HUES48 (cell line): ENCODE measurements around the gene SETD1B.

Source experiments
- H3K27ac ChIP-seq: one replicate; pipeline ENCODE4 v1.7.0; 2013; ENCODE audit warnings: low read depth, low read length, inconsistent platforms
- H3K27me3 ChIP-seq: 2 replicates; pipeline ENCODE4 v1.6.1; 2013; ENCODE audit warnings: mild to moderate bottlenecking, low read length; ENCODE audit not compliant: control insufficient read depth, insufficient read depth
- H3K36me3 ChIP-seq: 2 replicates; pipeline ENCODE4 v1.6.1; 2013; ENCODE audit warnings: low read length; ENCODE audit not compliant: control insufficient read depth, insufficient read depth
- H3K4me1 ChIP-seq: 2 replicates; pipeline ENCODE4 v1.6.1; 2013; ENCODE audit warnings: mild to moderate bottlenecking, low read length; ENCODE audit not compliant: control insufficient read depth, insufficient read depth
- H3K4me3 ChIP-seq: 2 replicates; pipeline ENCODE4 v1.5.1; 2013; ENCODE audit warnings: mild to moderate bottlenecking, low read depth, low read length
- H3K9ac ChIP-seq: 2 replicates; pipeline ENCODE4 v1.6.1; 2013; ENCODE audit warnings: mild to moderate bottlenecking, low read depth, low read length, moderate library complexity
- H3K9me3 ChIP-seq: 2 replicates; pipeline ENCODE4 v1.6.1; 2013; ENCODE audit warnings: low read length; ENCODE audit not compliant: control insufficient read depth, insufficient read depth

The SETD1B gene

DNA sequence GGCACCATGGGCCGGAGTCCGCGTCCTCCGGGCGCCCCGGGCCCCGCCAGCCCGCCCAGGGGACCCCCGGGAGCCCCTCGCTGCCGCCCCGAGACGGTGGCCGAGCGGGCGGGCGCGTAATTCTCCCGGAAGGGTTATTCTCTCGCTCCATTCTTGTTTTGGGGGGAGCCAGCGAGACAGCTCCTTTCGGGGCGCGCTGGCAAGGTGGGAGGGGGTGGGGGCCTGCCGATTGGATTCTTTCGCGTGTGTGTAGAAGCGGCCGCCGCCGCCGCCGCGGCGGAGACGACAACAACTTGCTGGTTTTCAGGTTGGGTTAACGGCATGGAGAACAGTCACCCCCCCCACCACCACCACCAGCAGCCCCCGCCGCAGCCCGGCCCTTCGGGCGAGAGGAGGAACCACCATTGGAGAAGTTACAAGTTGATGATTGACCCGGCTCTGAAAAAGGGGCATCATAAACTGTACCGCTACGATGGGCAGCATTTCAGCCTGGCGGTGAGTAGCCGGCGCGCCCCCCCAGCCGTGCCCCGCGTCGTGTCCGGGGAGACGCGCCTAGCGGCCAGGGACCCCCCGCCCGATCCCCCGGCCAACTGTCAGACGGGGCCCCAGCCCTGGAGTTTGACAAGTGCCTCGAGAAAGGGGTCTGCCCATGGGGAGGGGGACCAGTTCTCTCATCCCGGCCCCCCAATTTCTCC lies 755 bp downstream of the SETD1B start:
- H3K27ac ChIP-seq = no peak overlapping the region
- H3K36me3 ChIP-seq = peaks cover 30% of the 10 kb centered on the region
- H3K9me3 ChIP-seq = no peaks in the 10 kb centered on the region
- H3K4me1 ChIP-seq = peaks cover 18% of the 10 kb centered on the region
- no peak overlapping the region for H3K9ac ChIP-seq
- no peaks in the 10 kb centered on the region for H3K27me3 ChIP-seq
- H3K4me3 ChIP-seq = peak overlapping the region; percentile 86

DNA sequence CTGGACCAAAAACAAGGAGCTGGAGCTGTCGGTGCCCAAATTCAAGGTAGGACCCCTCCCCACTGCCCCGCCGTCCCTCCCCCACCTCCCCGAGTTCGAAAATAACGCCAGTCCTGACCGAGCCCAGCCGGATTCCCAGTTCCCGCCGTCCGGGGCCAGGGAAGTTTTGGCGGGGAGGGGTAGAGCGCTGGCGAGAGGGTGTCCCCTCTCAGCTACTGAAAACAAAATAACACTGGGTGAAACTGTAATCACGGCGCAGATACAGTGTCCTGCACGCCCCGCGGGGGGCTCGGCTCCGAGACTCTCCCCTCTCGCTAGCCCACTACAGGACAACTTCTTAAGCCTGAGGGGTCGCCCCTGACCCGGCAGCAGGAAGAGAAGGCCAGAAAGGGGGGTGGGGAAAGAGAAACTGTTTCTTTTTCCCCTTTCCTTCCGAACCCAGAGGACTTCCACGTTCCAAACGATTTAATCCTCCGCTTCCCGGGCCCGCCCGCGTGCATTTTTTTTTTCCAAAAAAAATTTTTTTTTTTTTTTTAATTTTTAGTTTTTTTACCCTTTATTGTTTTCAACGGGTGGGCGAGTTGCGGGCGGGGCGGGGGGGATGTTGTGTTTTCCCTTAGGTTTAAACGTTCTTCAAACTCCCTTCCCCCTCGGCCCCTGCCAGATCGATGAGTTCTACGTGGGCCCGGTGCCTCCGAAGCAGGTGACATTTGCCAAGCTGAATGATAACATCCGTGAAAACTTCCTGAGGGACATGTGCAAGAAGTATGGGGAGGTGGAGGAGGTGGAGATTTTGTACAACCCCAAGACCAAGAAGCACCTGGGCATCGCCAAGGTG lies 1.6 kb downstream of the SETD1B start:
- Histone ChIP-seq H3K4me1 (peaks cover 19% of the 10 kb centered on the region), H3K9me3 (no peaks in the 10 kb centered on the region), H3K36me3 (peaks cover 38% of the 10 kb centered on the region), H3K27ac (no peak overlapping the region), H3K4me3 (peak overlapping the region; percentile 86), H3K27me3 (no peaks in the 10 kb centered on the region), H3K9ac (peak overlapping the region; percentile 56; the same call in 1 of the 2 replicates)

DNA sequence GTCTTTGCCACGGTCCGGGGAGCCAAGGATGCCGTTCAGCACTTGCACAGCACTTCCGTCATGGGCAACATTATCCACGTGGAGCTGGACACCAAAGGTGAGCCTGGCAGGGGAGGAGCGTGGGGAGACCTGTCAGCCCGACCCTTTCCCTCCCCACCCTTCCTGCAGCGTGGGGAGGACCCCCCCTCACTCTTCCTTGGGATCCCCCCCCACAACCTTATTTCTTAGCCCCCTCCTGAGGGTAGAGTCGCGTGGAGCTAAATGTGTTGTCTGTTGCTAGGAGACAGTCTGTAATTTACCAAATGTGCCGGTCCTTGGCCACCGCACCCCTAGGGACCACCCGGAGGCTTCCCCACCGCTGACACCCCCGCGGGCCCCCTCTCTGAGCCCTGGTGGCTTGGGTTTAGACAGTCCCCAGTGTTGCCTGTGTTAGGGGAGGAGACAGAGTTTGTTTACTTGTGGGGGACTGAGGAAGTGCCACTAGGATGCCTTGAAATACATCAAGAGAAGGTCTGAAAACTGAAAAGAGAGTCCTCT lies 2.3 kb downstream of the SETD1B start:
- Histone ChIP-seq H3K27me3 (no peaks in the 10 kb centered on the region), H3K4me1 (peaks cover 26% of the 10 kb centered on the region), H3K27ac (peak overlapping the region; percentile 36), H3K9me3 (no peaks in the 10 kb centered on the region), H3K36me3 (peaks cover 44% of the 10 kb centered on the region), H3K9ac (no peak overlapping the region; the same call in 1 of the 2 replicates), H3K4me3 (peak overlapping the region; percentile 48)

DNA sequence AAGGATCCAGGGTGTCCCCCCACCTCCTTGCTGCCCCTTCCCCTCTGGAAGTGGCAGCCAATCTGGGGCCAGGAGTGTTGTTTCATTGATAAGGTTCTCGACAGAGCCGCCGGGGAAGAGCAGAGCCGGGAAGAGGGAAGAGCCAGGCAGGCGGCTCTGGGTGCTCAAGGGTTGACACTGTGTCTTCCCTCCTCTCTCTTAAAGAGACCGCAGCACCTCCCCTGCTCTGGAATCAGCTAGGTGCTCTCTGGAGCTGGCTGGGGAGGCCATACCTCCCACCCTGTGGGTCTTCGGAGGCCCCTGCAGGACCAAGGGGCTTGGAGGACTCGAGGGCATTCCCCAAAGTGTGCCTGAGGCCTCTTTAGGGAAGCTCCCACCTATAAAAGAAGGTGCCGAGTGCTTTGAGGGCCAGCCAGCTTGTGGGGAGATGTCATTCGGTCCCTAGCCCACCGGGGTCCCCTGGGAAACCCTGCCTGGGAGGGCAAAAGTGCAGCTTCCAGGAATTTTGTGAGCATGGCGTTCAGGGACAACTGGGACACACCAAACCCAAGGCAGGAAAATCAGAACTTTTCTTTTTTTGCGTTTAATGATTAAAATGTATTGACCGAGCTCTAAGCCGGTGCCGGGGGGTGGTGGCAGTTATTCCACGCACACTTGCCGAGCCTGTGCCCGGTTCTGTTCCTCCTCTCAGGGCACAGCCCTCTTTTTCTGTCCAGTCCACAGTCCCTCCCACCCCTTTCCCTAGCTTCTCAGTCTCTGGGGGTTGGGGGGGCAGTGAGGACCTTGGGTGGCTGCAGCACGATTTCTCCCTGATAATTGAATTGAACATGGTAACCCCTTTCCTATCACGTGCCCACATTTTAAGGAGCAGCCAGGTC lies 3.0 kb downstream of the SETD1B start:
- Histone ChIP-seq H3K36me3 (peaks cover 46% of the 10 kb centered on the region), H3K9me3 (no peaks in the 10 kb centered on the region), H3K27ac (no peak overlapping the region), H3K9ac (no peak overlapping the region), H3K4me3 (peak overlapping the region; percentile 48; the same call in 1 of the 2 replicates), H3K27me3 (no peaks in the 10 kb centered on the region), H3K4me1 (peaks cover 28% of the 10 kb centered on the region)

DNA sequence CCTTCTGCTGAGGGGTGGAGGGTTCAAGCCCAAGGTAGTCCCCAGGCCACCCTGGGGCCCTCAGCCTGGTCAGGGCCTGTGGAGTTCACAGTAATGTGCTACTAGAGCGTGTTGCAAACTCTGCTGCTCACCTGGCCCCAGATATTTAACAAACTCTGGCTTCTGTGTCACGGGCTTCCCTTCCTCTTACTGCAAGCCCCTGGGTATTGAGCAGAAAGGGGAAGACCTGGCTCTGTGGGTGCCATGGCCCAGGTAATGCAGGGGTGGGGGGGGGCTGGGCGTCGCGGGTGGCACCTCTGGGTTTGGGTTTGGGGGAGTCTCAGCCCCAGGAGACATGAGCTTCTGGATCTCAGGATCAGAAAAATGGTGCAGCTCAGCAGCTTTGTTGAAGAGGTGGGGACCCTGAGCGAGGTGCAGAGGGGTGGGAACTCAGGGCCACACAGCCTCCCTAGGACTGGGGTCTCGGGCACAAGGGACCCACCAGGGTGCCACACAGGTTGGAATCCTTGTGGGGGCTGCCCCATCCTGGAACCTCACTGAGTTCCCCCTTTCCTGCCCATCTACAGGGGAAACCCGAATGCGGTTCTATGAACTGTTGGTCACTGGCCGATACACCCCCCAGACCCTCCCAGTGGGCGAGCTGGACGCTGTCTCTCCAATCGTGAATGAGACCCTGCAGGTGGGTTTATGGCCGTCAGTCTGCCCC lies 4.0 kb downstream of the SETD1B start:
- no peak overlapping the region for H3K4me3 ChIP-seq
- no peak overlapping the region for H3K27ac ChIP-seq
- H3K9ac ChIP-seq = no peak overlapping the region
- no peaks in the 10 kb centered on the region for H3K9me3 ChIP-seq
- peaks cover 46% of the 10 kb centered on the region for H3K36me3 ChIP-seq
- H3K4me1 ChIP-seq = peaks cover 31% of the 10 kb centered on the region
- no peaks in the 10 kb centered on the region for H3K27me3 ChIP-seq

DNA sequence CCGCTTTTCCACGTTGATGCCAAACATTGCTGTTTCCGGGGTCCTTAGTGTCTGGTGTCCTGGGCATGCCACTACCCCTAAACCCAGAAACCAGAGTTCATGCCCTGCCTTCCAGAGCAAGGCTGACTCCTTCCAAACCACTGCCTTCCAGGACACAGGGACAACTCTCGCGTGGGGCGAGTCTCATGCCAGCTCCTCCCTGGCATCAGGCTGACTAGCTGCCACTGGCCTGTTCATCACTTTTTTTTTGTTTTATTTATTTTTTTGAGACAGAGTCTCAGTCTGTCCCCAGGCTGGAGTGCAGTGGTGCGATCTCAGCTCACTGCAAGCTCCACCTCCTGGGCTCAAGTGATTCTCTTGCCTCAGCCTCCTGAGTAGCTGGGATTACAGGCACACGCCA lies 4.8 kb downstream of the SETD1B start:
- Histone ChIP-seq H3K9ac (no peak overlapping the region), H3K27me3 (no peaks in the 10 kb centered on the region), H3K36me3 (peaks cover 52% of the 10 kb centered on the region), H3K27ac (no peak overlapping the region), H3K9me3 (no peaks in the 10 kb centered on the region), H3K4me1 (peaks cover 31% of the 10 kb centered on the region), H3K4me3 (no peak overlapping the region)

DNA sequence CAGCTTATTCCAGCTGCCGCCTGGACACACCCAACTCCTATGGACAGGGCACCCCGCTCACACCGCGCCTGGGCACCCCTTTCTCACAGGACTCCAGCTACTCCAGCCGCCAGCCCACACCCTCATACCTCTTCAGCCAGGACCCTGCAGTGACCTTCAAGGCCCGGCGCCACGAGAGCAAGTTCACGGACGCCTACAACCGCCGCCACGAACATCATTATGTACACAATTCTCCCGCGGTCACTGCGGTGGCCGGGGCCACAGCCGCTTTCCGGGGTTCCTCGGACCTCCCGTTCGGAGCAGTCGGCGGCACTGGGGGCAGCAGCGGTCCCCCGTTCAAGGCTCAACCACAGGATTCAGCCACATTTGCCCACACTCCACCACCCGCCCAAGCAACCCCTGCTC lies 5.9 kb downstream of the SETD1B start:
- peaks cover 31% of the 10 kb centered on the region for H3K4me1 ChIP-seq
- H3K9ac ChIP-seq = no peak overlapping the region
- no peak overlapping the region for H3K27ac ChIP-seq
- peaks cover 58% of the 10 kb centered on the region for H3K36me3 ChIP-seq
- no peaks in the 10 kb centered on the region for H3K27me3 ChIP-seq
- H3K9me3 ChIP-seq = no peaks in the 10 kb centered on the region
- H3K4me3 ChIP-seq = no peak overlapping the region

DNA sequence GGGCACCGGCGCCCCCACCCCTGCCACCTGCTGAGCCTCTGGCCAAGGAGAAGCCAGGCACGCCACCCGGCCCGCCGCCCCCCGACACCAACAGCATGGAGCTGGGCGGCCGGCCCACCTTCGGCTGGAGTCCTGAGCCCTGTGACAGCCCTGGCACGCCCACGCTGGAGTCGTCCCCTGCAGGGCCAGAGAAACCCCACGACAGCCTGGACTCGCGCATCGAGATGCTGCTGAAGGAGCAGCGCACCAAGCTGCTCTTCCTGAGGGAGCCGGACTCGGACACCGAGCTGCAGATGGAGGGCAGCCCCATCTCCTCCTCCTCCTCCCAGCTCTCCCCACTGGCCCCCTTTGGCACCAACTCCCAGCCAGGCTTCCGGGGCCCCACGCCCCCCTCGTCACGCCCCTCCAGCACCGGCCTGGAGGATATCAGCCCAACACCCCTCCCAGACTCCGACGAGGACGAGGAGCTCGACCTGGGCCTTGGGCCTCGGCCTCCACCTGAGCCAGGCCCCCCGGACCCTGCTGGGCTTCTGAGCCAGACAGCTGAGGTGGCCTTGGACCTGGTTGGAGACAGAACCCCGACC lies 6.5 kb downstream of the SETD1B start:
- Histone ChIP-seq H3K36me3 (peaks cover 64% of the 10 kb centered on the region), H3K27ac (no peak overlapping the region), H3K9me3 (no peaks in the 10 kb centered on the region), H3K9ac (no peak overlapping the region), H3K27me3 (no peaks in the 10 kb centered on the region), H3K4me1 (peaks cover 31% of the 10 kb centered on the region), H3K4me3 (0 out of 2 replicates have a peak overlapping the region, but pooled peaks have one; percentile 96)

DNA sequence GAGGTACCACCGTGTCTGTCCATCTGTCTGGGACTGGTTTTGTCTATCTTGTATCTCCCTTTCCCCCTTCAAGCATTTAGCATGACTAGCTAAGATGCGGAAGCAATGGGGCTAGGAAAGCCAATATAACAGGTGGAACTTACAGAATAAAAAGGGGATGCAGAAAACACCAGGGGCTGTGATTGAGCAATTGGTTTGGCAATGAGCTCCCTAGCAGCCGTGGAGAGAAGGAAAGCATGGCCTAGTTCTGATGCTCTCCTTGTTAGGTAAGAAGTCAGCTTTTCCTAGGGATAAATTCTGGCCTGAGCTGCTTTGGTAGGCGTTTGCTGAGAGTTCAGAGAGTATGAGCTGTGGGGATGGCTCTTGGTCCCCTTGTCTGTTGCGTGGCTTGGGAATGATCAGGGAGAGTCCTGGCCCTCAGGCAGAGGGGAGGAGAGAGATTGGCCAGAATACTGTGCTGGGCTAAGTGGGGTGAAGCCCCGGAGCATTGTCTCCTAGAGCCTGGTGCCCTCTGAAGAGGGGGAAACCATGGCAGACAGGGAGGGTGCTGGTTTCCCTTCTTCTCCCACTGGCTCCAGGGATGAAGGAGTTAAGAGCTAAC lies 7.1 kb downstream of the SETD1B start:
- peak overlapping the region; percentile 85 for H3K27ac ChIP-seq
- peak overlapping the region; percentile 96 for H3K4me3 ChIP-seq
- H3K9me3 ChIP-seq = no peaks in the 10 kb centered on the region
- H3K9ac ChIP-seq = no peak overlapping the region
- H3K36me3 ChIP-seq = peaks cover 66% of the 10 kb centered on the region
- peaks cover 28% of the 10 kb centered on the region for H3K4me1 ChIP-seq
- no peaks in the 10 kb centered on the region for H3K27me3 ChIP-seq
